ENCODE results near the gene SRGAP3. TPM values are rescaled to one million over a fixed set of nuclear protein-coding genes. Genes with fewer than 3 reads are reported as not detected.

SRGAP3 gene
- total and polyA plus RNA-seq, 4 donors, result 1.2 to 32.8 (median 7.3) TPM

- H3K27ac ChIP-seq (ENCODE audit: low read depth in 1 of 2, low read length in 1 of 2), result no peak overlapping the region
- H3K36me3 ChIP-seq (ENCODE audit: control insufficient read depth in 4 of 4, insufficient read depth in 4 of 4, low read length in 4 of 4), result peaks cover 0 to 13% (median 0%) of the 10 kb centered on the region in 4 donors
- no peak overlapping the region for H3K4me3 ChIP-seq
- H3K4me1 ChIP-seq (ENCODE audit: control insufficient read depth in 5 of 5, insufficient read depth in 5 of 5, low read length in 5 of 5), result peaks cover 0 to 30% (median 3%) of the 10 kb centered on the region in 5 donors
- TF ChIP-seq CTCF (IDR thresholded peaks at IDR 0.05; ENCODE audit: control extremely low read depth, extremely low read depth), result no peak
- no peak for DNase-seq
- peaks cover 0 to 21% (median 6%) of the 10 kb centered on the region in 4 donors for H3K9me3 ChIP-seq (ENCODE audit: control insufficient read depth in 4 of 4, insufficient read depth in 3 of 4, low read length in 3 of 4)
- no peaks in the 10 kb centered on the region for H3K27me3 ChIP-seq (ENCODE audit: control insufficient read depth in 3 of 3, insufficient read depth in 3 of 3, low read length in 2 of 3)
- no peak for ATAC-seq (ENCODE audit: insufficient read depth, low FRiP score)
- WGBS, 2 donors, result 72 to 79% methylated on average over 8 of the region's 8 CpGs
- H3K9ac ChIP-seq (ENCODE audit: insufficient read depth in 1 of 2, low read length in 2 of 2), result no peak overlapping the region
These were observed 102.1 kb downstream of the SRGAP3 start for GRCh38 chr3:9147215-9147895.

- no peak for ATAC-seq (ENCODE audit: insufficient read depth, low FRiP score)
- H3K4me1 ChIP-seq (ENCODE audit: control insufficient read depth in 5 of 5, insufficient read depth in 5 of 5, low read length in 5 of 5), result peaks cover 0 to 38% (median 8%) of the 10 kb centered on the region in 5 donors
- H3K9me3 ChIP-seq (ENCODE audit: control insufficient read depth in 4 of 4, insufficient read depth in 3 of 4, low read length in 3 of 4), result peaks cover 0 to 14% (median 5%) of the 10 kb centered on the region in 4 donors
- no peak overlapping the region for H3K9ac ChIP-seq (ENCODE audit: insufficient read depth in 1 of 2, low read length in 2 of 2)
- no peak for TF ChIP-seq CTCF (IDR thresholded peaks at IDR 0.05; ENCODE audit: control extremely low read depth, extremely low read depth)
- DNase-seq, result no peak
- WGBS, 2 donors, result 78 to 82% methylated on average over 11 of the region's 11 CpGs
- no peaks in the 10 kb centered on the region for H3K27me3 ChIP-seq (ENCODE audit: control insufficient read depth in 3 of 3, insufficient read depth in 3 of 3, low read length in 2 of 3)
- no peak overlapping the region for H3K4me3 ChIP-seq
- H3K27ac ChIP-seq (ENCODE audit: low read depth in 1 of 2, low read length in 1 of 2), result no peak overlapping the region
- H3K36me3 ChIP-seq (ENCODE audit: control insufficient read depth in 4 of 4, insufficient read depth in 4 of 4, low read length in 4 of 4), result peaks cover 0 to 6% (median 0%) of the 10 kb centered on the region in 4 donors
These were observed 102.9 kb downstream of the SRGAP3 start for GRCh38 chr3:9146367-9147071.

- no peak overlapping the region for H3K9ac ChIP-seq (ENCODE audit: insufficient read depth in 1 of 2, low read length in 2 of 2)
- 97 to 100% methylated on average over 2 of the region's 2 CpGs for WGBS, 2 donors
- H3K27ac ChIP-seq (ENCODE audit: low read depth in 1 of 2, low read length in 1 of 2), result no peak overlapping the region
- no peak for TF ChIP-seq CTCF (IDR thresholded peaks at IDR 0.05; ENCODE audit: control extremely low read depth, extremely low read depth)
- no peak for DNase-seq
- H3K27me3 ChIP-seq (ENCODE audit: control insufficient read depth in 3 of 3, insufficient read depth in 3 of 3, low read length in 2 of 3), result no peaks in the 10 kb centered on the region
- H3K4me3 ChIP-seq, result no peak overlapping the region
- H3K4me1 ChIP-seq (ENCODE audit: control insufficient read depth in 5 of 5, insufficient read depth in 5 of 5, low read length in 5 of 5), result peaks cover 0 to 51% (median 9%) of the 10 kb centered on the region in 5 donors
- peaks cover 0 to 3% (median 1%) of the 10 kb centered on the region in 4 donors for H3K9me3 ChIP-seq (ENCODE audit: control insufficient read depth in 4 of 4, insufficient read depth in 3 of 4, low read length in 3 of 4)
- ATAC-seq (ENCODE audit: insufficient read depth, low FRiP score), result no peak
- no peaks in the 10 kb centered on the region for H3K36me3 ChIP-seq (ENCODE audit: control insufficient read depth in 4 of 4, insufficient read depth in 4 of 4, low read length in 4 of 4)
These were observed 106.3 kb downstream of the SRGAP3 start for GRCh38 chr3:9143184-9143583.

Measured in lung (tissue), 12 donors.